GM12873 (cell line): Measurements from ENCODE around the gene TNNC1.

Source experiments
- TF ChIP-seq, protein P1 (sequence below): IDR thresholded peaks from 2 replicates; pipeline ENCODE4 v1.5.1; 2012; ENCODE audit warnings: low read depth, mild to moderate bottlenecking, moderate library complexity, low read length, control low read depth; ENCODE audit not compliant: insufficient read depth; ENCODE audit errors: missing control alignments

TNNC1 gene

DNA sequence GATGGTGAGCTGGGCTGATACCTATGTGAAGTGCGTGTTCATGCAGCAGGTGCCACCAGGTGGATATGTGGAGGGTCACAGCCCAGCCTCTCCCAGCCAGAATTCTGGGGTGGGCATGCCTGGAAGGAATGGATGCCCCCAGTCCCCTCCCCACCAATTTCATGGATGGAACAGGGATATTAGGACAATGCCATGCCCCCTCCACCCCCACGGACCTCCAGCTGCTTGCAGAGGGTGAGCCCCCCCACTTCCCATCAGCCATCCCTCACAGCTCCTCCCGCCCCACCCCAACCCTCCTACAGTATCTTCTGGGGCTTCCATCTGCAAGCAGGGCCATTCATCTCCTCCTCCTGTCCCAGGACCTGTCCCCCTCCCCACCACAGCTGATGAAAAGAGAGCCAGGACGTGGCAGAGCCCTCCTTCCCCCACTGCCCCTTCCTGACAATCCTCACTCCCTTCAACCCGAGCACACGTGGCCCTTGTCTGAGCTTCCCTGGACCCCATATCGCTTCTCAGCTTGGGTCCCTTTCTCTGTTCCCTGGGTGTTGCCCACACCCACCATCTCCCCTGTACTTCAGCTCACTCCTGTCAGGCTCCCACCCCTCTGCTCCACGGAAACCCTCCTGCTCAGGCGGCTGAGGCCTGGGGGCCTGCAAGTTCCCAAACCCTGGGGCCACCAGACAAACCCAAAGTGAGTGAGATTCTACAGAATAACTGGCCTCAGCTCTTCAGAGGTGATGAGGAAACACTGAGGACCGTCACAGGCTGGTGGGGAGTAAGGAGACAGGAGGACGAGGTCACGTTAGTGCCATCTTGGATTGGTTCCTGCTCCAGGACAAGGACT lies 6.1 kb downstream of the TNNC1 start:
- TF ChIP-seq, protein P1, sequence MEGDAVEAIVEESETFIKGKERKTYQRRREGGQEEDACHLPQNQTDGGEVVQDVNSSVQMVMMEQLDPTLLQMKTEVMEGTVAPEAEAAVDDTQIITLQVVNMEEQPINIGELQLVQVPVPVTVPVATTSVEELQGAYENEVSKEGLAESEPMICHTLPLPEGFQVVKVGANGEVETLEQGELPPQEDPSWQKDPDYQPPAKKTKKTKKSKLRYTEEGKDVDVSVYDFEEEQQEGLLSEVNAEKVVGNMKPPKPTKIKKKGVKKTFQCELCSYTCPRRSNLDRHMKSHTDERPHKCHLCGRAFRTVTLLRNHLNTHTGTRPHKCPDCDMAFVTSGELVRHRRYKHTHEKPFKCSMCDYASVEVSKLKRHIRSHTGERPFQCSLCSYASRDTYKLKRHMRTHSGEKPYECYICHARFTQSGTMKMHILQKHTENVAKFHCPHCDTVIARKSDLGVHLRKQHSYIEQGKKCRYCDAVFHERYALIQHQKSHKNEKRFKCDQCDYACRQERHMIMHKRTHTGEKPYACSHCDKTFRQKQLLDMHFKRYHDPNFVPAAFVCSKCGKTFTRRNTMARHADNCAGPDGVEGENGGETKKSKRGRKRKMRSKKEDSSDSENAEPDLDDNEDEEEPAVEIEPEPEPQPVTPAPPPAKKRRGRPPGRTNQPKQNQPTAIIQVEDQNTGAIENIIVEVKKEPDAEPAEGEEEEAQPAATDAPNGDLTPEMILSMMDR, result no peak

DNA sequence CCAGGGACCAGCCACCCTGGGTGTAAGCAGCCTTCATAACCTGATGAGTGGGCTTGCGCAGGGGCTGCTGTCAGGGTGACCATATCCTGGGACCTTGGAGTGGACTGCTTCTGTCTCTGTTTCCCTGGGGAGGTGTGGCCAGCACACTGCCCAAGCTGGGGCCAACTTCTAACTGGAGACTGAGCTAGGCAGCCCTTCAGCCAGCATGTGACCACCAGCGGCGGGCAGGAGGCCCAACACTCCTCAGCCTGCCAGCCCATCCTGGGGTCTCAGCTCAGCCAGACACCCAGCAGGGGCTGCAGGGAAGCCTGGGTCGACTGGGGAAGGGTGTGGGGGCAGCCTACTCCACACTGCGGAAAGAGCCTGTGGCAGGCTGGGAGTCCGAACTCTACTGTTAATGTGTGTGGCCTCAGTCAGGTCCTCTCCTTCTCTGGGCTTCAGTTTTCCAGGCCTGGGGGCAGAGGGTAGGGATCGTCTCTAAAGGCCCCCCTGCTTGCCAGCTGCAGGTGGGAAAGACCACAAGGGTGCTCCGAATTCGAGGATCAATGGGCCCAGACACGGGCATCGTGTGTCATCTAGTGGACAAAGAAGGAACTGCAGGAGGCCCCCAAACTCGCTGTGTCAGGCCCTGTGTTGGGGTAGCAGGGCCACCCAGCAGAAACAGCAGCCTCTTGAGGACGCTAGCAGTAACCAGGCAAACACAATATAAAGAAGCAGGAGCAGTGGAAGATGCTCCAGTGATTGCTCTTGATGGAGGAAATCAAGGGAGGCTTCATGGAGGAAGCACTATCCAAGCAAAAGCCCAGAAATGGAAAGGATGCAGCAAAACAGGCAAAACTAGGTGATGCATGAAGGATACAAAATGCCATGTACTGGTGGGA lies 7.0 kb downstream of the TNNC1 start:
- TF ChIP-seq, protein P1, result peak; percentile 100

DNA sequence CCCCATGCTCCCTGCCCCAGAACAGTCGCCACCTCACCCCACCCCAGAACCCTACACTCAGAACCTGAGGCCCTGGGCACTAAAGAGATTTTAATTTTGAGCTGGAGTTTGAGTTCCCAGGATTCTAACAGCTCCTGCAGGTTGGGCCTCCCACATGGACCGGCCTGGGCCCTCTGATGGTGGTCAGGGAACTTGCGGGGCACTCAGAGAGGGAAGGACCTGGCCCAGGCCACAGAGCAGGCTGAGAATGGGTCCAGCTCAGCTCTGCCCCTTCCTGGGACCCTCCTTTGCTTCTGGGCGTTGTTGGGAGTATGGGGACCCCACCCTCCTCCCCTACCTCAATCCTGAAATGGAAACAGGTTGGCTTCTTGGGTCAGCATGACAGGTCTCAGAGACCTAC lies 7.8 kb downstream of the TNNC1 start:
- TF ChIP-seq, protein P1, result no peak

DNA sequence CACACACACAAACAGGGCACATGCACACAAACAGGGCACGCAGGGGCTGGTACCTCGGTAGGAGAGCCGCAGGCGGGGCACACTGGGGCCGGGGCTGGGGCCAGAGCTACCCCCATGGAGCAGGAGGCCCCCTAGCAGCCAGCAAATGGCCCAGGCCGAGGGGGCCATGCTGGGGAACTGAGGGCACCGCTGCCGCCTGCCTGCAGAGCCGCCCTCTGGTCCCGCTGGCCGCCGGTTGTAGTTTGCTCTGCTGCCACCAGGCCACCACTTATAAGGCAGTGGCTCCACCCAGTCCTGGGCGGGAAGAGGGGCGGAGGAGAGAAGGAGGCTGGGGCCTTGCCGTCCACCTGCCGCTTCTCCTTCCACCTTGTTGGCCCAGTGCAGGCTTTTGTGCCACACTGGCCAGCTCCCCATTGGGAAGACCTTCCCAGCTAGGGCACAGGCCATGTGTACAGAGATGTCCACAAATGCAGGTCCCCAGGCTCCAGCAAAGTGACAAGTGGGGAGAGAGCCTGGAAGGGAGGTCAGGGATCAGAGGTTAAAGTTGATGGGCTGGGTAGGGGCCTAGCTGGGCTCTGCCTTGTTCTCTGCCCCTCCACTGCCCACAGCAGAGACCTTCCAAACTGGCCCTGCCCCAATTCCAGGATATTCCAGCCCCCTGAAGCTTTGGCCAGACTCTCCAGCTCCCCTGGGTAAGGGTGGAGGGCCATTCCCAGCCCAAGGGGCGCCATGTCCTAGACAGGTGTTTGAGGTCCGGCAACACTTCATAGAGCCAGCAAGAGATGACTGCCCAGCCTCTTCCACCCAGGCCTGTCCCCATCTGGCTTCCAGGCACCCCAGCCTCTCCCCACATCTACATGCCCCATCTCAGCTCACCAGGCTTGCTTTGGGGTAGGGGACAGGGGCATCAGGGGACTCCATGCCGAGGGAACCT lies 8.7 kb downstream of the TNNC1 start, which contains the start of gene SEMA3G:
Gene SEMA3G, minus strand, starts transcription at position 244 of the 934 bp plus-strand sequence. Its CDS starts 76 bp downstream, at position 168.
- TF ChIP-seq, protein P1, result peak; percentile 69

DNA sequence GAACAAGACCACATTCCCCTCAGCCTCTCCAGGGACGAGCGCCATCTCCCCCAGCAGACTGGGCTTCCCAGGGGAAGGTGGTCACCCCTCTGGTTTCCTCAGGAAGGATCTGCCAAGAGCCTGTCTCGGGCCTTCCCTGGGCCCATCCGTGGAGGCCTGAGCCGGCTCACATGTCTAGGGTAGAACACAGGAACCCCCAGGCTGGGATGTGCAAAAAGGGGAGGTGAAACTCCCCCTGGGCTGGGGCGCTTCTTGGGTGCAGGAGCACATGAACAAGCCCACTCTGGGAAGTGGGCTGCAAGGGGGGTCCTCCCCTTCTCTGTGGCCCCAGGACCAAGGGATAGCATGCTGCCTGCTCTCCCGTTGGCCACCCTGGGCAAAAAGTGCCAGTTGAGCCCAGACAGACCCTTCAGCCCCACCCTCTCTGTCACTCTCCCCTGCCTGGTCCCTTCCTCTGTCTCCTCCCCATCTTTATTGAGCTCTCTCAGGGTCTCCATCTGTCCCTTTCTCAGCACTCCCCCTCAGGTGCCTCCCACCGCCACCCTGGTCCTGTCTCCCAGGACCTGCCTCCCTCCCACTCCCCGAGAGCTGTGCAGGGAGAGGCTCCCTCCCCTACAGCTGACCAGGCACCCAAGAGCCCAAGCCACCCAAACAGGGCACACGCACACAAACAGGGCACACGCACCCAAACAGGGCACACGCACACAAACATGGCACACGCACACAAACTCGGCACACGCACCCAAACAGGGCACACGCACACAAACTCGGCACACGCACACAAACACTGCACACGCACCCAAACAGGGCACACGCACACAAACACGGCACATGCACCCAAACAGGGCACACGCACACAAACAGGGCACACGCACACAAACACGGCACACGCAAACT lies 9.8 kb downstream of the TNNC1 start:
- TF ChIP-seq, protein P1, result no peak

DNA sequence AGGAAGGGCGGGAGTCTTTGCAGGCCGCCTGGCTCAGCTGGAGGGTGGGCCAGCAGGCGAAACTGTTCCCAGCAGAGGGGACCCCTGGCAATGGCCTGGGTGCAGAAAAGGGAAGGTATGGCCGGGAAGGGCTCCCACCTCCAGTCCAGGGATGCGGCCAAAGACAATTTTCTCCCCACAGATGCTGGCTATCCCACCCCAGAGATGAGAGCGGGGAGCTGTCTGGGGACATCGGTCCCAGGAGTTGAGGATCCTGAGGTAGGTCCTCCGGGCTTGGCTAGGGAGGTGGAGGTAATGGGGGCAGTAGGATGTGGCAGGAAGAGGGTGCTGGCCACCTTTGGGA lies 10.6 kb downstream of the TNNC1 start:
- TF ChIP-seq, protein P1, result no peak
